Measurements from ENCODE around the gene HSPE1.
A peak's percentile ranks its signal among the peaks of the same experiment; 100 is the strongest.
"Not testable (repeated sequence)": the region's sequence is repeated elsewhere in the genome, so short reads cannot be mapped to it uniquely, and the experiment has no call there.

Gene HSPE1

DNA sequence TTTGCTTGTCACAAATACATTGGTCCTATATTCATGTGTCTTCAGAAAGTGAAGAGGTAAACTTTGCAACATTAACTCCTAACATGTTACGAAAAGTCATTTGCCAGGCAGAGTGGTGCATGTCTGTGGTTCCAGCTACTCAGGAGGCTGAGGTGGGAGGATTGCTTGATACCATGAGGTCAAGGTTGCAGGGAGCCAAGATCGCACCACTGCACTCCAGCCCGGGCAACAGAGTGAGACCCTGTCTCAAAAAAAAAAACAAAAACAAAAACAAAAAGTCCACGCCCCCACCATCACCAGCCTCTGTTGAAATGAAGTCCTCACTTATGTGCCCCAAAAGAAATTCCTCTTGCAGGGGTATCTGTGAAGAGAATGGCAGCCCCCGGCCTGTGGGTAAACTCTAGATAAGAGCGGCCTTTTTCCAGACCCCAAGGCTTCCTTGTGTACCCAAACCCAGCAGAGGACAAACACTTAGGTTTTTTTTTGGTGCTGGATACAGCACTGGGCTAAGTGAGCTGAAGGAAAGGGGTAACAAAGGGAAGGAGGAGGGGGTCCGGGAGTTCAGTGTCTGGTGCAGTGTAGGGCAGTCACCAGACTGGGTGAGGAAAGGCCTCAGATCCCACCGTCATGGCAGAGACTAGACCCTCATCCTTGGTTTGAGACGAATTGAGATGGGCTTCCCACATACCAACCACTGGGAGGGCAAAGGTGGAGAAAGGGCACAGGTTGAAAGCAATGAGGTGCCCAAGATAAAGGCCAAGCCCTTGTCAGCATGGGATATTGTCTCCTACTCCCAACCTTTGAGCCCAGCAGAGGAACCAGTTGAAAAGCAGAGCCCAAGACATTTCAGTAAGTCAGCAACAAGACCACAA is 19.8 kb upstream of the HSPE1 start:
- H3K4me3 ChIP-seq (replicated peaks; ENCODE audit: low read depth, low read length), result no peak overlapping the region
- TF ChIP-seq, protein P1, sequence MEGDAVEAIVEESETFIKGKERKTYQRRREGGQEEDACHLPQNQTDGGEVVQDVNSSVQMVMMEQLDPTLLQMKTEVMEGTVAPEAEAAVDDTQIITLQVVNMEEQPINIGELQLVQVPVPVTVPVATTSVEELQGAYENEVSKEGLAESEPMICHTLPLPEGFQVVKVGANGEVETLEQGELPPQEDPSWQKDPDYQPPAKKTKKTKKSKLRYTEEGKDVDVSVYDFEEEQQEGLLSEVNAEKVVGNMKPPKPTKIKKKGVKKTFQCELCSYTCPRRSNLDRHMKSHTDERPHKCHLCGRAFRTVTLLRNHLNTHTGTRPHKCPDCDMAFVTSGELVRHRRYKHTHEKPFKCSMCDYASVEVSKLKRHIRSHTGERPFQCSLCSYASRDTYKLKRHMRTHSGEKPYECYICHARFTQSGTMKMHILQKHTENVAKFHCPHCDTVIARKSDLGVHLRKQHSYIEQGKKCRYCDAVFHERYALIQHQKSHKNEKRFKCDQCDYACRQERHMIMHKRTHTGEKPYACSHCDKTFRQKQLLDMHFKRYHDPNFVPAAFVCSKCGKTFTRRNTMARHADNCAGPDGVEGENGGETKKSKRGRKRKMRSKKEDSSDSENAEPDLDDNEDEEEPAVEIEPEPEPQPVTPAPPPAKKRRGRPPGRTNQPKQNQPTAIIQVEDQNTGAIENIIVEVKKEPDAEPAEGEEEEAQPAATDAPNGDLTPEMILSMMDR (IDR thresholded peaks at IDR 0.05; ENCODE audit: low read depth, low read length, missing control alignments), result no peak
- no peak for DNase-seq (ENCODE audit: extremely low read depth, low read depth)

DNA sequence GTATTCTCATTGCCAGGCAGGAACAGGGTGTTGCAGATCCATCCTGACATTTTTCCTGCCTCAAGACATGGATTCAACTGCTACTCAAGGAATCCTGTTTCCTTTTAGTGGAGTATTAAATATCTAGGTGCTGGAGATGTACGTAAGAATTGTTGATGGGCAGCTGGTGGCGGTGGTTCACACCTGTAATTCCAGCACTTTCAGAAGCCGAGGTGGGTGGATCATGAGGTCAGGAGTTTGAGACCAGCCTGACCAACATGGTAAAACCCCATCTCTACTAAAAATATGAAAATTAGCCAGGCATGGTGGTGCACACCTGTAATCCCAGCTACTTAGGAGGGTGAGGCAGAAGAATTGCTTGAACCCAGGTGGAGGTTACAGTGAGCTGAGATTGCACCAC is 15.9 kb upstream of the HSPE1 start:
- not testable (repeated sequence) for H3K4me3 ChIP-seq (replicated peaks; ENCODE audit: low read depth, low read length); DNase-seq (ENCODE audit: extremely low read depth, low read depth)

DNA sequence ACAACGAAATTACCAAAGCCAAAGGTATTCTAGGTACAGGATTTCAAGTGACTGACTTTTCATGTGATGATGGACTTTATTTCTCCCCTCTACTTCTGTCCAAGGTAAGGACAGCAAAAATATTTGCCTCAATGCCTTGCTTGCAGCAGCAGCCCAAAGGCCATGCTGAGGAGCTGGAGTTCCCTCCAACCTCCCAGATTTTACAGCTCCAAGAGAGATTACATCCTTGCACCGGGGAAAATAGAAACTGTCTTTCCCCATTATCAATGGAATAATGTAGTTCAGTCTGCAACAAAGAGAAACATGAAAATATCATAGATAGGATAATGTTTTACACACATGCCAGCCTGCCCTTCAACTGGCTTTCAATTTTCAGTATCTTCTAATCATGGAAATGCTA is 14.0 kb upstream of the HSPE1 start:
- no peak overlapping the region for H3K4me3 ChIP-seq (replicated peaks; ENCODE audit: low read depth, low read length)
- TF ChIP-seq, protein P1 (IDR thresholded peaks at IDR 0.05; ENCODE audit: low read depth, low read length, missing control alignments), result no peak
- no peak for DNase-seq (ENCODE audit: extremely low read depth, low read depth)

DNA sequence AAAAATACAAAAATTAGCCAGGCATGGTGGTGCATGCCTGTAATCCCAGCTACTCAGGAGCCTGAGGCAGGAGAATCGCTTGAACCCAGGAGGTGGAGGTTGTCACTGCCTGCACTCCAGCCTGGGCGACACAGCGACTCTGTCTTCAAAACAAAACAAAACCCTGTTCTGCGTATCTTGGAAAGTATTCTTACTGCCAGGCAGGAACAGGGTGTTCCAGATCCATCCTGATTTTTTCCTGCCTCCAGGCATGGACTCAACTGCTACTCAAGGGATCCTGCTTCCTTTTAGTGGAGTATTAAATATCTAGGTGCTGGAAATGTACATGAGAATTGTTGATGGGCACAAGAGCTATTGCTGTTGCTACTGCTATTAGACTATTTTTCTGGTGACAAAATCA is 12.8 kb upstream of the HSPE1 start:
- TF ChIP-seq, protein P1 (IDR thresholded peaks at IDR 0.05; ENCODE audit: low read depth, low read length, missing control alignments), result no peak
- no peak overlapping the region for H3K4me3 ChIP-seq (replicated peaks; ENCODE audit: low read depth, low read length)
- DNase-seq (ENCODE audit: extremely low read depth, low read depth), result no peak

DNA sequence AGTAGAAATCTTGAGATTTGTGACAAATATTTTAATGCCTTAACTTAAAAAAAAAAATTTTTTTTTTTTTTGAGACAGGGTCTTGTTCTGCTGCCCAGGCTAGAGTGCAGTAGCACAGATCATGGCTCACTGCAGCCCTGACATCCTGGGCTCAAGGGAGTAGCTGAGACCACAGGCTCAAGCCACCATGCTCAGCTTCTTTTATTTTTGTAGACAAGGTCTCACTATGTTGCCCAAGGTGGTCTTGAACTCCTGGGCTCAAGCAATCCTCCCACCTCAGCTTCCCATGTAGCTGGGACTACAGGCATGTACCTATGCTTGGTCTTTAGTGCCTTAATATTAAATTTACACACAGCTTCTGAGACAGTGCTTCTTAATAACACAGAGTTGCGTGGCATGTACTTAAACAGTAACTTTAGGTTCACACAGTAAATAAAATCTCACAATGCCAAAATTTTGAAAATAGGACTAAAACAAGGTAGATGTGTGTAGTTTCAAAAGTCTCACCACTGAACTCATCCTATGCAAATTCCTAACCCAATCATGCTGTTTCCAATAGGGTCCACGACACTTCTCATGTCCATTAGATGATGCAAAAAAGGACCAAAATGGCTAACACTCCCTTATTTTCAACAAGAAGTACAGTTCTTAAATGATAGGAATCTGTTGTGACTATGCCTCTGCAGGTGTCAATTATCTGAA is 4.6 kb upstream of the HSPE1 start:
- H3K4me3 ChIP-seq (replicated peaks; ENCODE audit: low read depth, low read length), result peak overlapping the region; percentile 71
- TF ChIP-seq, protein P1 (IDR thresholded peaks at IDR 0.05; ENCODE audit: low read depth, low read length, missing control alignments), result no peak
- DNase-seq (ENCODE audit: extremely low read depth, low read depth), result no peak

DNA sequence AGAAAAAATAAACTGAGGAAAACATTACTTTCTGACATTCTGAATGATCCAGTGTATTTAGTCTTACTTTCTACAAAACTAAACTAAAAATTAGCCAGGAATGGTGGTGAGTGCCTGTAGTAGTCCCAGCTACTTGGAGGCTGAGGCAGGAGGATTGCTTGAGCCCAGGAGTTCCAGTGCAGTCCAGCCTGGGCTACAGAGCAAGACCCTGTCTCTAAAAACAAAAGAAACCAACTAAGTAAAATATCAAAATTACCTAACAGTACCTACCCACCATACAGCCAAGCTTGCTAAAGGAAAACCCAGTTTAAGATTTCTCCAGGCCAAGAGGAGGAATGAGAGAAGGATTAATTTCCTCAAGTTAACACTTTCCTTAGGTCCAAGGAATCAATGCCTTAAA is 3.5 kb upstream of the HSPE1 start:
- H3K4me3 ChIP-seq (replicated peaks; ENCODE audit: low read depth, low read length), result peak overlapping the region; percentile 71
- DNase-seq (ENCODE audit: extremely low read depth, low read depth), result no peak
- TF ChIP-seq, protein P1 (IDR thresholded peaks at IDR 0.05; ENCODE audit: low read depth, low read length, missing control alignments), result no peak

DNA sequence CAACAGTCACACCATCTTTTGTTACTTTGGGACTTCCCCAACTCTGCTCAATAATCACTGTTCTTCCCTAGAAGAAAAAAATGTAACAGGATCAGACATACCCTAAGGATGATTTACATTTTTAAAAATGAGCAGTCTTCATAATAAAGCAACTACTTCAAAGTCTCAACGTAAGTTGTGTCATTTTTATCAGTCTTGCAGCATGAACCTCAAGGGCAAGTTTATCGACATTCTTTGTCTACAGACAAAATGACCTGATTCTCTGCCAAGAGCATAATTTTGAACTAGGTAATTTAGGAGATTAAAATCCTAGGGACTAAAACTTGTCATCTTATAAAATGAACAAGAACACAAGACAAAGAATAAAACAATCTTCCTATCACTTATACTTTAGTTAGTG is 2.9 kb upstream of the HSPE1 start:
- TF ChIP-seq, protein P1 (IDR thresholded peaks at IDR 0.05; ENCODE audit: low read depth, low read length, missing control alignments), result no peak
- DNase-seq (ENCODE audit: extremely low read depth, low read depth), result no peak
- H3K4me3 ChIP-seq (replicated peaks; ENCODE audit: low read depth, low read length), result peak overlapping the region; percentile 71

All from HFF-Myc (cell line).